AG20443 (cell line): ENCODE measurements around the gene FLT4.
"Not testable (repeated sequence)": the region's sequence is repeated elsewhere in the genome, so short reads cannot be mapped to it uniquely, and the experiment has no call there.

ENCODE experiments used
- DNase-seq: peaks from one replicate; pipeline ENCODE4 v3.0.0; 2012; ENCODE audit warnings: low spot score, mixed read lengths

The FLT4 gene

DNA sequence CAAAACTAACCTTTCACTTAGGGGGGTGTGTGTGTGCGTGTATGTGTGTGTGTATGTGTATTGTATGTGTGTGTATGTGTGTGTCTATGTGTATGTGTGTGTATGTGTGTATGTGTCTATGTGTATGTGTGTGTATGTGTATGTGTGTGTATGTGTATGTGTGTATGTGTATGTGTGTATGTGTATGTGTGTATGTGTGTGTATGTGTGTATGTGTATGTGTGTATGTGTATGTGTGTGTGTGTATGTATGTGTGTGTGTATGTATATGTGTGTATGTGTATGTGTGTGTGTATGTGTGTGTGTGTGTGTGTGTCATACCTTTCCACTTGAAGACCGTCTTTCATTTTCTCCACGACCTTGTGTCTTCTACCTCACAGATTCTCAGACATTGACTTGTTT lies 20.8 kb upstream of the FLT4 start:
- no peak for DNase-seq

DNA sequence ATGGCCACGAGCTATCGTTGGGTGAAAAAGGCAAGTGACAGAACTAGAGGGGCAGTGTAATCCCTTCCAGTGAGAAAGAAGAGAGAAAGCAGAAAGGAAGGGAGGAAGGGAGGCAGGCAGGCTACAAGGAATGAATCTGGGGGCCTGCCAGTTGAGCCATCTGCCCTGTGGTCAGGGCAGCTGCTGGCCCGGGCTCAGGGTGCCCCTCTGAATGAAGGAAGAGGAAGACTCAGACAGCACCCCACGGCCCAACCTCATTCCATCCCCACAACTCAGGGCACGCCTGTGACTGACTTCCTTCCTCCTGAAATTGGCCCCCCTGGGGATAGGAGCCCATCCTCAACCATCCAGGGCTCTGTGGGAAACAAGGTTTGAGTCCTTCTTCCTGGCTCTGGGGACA lies 20.3 kb upstream of the FLT4 start:
- DNase-seq, result no peak

DNA sequence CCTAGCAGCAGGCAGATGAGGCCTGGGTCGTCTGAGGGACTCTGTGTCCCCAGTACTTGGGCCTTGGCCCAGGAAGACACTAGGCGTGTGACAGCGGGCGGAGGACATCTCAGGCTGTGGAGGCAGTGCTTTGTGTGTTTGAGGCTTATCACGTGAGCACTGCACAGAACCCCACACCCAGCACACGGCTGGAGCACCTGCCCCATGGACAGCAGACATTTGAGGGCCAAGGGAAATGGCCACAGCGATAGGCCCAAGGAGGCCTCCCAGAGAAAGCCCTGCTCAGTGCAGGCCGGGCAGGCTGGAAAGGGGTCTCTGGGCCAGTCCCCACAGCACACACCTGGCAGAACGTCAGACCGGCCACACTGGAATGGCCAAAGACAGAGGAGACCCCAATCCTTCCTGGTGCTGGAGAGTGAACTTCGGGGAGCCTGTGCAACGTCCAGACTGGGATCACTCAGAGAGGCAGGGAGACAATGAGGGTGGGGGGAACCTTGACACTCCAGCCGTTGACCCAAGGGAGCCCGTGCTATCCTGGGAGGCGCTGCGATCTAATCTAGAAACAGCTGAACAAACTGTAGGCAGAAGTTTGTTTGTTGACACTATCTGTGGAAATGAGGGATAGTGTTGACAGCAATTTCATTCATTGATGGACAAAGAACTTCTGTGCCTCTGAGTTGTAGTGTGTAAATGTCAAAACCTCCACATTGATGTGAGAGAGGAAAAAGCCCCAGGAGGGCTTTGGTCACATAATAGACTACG lies 19.6 kb upstream of the FLT4 start:
- DNase-seq, result no peak

DNA sequence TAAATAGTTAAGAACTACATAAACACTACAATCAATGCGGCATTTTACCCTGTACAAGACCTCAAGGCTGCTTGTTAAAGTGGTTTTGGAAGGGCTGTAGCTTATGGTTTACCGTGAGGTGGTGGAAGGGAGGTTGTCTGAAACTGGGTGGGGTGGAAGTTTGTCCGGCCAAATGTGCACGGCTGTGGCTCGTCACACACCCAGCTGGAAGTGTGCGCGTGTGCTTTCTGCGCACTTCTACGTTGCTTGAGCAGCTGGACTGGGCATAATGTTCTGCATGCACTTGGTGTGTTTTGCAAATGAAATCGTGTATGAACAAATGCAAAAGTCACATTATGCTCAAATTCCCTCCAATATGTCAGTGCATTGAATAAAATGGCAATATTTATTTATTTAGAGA lies 17.4 kb upstream of the FLT4 start:
- no peak for DNase-seq

DNA sequence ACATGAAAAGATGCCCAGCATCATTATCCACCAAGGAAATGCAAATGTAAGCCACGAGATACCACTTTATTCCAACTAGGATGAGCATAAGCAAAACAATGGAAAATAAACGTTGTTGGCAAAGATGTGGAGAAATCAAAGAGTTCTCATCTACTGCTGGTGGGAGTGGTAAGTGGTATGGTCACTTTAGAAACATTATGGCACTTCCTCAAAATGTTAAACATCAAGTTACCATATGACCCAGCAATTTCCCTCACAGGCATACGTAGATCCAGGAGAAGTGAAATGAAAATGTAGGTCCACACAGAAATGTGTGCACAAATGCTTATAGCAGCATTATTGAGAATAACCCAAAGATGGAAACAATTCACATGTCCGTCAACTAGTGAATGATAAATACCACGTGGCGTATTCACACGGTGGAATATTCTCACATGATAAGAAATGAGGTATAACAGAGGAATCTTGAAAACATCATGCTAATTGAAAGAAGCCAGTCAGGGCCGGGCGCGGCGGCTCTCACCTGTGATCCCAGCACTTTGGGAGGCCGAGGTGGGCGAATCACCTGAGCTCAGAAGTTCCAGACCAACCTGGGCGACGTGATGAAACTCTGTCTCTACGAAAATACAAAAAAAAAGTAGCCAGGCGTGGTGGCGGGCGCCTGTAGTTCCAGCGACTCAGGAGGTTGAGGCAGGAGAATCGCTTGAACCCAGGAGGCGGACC lies 16.4 kb upstream of the FLT4 start:
- no peak for DNase-seq

DNA sequence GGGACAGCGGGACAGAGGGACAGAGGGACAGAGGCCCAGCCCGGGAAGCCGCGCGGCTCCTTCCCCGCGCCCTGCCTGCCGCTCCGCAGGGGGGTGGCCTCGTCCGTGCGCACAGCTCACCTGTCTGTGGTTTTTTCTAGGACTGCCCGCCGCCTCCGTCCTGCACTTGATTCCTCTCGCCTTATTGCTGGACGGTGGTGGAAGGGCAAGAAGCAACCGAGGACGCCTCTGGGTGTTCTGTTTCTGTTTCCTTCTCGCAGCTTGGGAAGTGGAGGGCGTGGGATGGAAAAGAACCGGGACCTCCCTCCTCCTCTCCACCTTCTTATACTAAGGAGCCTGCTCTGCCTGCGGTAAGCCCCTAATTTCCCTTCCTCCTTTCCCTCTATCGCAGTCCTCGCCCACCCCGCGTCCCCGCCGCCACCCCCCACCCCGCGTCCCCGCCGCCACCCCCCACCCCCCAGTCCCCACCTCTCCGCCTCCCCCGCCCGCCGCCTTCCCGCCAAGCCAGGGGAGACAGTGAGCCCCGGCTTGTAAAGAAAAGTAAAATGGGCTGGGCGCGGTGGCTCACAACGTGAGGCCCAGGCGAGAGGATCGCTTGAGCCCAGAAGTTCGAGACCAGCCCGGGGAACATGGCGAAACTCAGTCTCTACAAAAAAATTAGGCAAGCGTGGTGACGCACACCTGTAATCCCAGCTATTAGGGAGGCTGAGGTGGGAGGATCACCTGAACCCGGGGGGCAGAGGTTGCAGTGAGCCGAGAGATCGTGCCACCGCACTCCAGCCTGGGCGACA lies 9.6 kb upstream of the FLT4 start:
- DNase-seq, result no peak

DNA sequence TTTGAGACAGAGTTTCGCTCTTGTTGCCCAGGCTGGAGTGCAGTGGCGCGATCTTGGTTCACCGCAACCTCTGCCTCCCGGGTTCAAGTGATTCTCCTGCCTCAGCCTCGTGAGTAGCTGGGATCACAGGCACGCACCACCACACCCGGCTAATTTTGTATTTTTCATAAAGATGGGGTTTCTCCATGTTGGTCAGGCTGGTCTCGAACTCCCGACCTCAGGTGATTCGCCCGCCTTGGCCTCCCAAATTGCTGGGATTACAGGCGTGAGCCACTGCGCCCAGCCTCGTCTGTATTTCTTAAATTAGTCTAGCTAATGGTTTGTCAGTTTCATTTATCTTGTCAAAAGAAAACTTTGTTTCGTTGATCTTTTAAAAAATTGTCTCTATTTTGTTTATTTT lies 5.8 kb upstream of the FLT4 start:
- not testable (repeated sequence) for DNase-seq

DNA sequence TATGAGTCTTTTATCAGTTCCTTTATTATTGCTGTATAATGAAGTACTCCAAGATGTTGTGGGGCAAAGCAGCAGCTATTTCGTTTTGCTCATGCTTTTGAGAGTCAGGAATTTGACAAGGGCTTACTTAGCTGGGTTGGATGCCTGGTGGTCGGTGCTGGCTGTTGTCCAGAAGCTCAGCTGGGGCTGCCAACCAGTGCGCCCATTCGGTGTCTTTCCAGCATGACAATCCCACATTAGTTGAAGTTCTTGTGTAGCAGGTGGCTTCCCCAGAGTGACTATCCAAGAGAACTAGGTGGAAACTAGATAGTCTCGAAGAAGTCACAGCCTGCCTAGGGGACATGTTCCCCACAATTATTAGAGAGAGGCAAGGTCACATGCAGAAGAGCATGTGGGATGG lies 3.4 kb upstream of the FLT4 start:
- DNase-seq, result no peak

DNA sequence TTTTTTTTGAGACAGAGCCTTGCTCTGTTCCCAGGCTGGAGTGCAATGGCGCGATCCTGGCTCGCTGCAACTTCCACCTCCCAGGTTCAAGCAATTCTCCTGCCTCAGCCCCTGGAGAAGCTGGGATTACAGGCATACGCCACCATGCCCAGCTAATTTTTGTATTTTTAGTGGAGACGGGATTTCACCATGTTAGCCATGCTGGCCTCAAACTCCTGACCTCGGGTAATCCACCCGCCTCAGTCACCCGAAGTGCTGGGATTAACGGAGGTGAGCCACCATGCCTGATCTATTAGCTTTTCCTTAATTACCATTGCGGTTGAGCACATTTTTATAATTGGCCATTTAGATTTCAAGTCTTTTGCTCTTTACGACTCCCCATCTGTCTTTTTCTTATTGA lies 2.9 kb upstream of the FLT4 start:
- no peak for DNase-seq

DNA sequence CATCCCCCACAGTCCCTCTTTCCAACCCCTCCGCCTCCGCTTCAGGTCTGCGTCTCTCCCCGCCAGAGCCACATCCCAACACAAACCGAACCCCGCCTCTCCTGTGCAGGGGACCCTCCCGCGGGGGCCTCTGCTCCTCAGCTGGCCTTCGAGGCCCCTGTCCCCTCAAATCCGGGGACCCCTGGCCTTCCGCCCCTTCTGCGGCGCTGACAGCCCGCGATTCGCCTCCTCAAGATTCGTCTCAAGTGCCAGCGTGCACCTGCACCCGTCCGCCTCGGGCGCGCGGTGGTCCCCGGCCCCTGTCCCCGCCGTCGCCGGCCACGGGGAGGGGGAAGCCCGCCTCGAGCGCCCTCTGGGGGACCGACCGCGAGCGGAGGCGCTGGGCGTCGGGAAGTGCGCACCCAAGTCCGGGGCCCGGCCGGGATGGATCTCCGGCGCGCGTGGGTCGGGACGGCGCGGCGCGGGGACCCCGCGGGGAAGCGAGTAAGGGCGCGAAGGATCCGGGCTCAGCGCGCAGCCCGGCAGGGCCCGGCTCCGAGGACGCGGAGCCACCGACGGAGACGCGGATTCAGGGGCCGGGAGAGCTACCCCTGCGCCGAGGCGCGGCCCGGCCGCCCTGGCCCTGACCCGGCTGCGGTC lies 623 bp downstream of the FLT4 start:
- DNase-seq, result peak; percentile 32

DNA sequence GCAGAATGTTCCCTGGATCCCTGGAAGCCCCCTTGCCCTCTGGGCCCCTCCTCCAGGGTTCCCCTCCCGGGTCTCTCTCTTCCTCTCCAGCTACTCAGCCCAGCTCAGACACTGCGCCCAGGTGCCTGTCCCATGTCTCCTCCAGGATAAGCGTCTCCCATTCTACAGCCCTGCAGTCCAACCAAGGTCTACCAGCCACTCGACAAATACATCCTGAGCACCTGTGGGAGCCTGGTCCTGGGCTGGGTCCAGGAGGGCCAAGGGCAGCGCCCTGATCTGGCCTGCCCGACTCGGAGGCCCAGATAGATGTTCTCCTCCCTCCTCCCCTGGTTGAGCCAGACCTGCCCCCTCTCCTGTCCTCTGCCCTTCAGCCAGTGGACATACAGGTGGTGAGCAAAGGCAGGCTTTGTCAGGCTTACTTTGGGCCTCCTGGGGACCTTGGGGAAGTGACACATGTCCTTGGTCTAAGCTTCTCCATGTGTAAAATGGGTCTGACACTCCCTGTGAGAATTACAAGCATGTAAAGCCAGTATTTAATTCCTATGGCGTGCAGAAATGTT lies 1.4 kb downstream of the FLT4 start:
- peak; percentile 13 for DNase-seq

DNA sequence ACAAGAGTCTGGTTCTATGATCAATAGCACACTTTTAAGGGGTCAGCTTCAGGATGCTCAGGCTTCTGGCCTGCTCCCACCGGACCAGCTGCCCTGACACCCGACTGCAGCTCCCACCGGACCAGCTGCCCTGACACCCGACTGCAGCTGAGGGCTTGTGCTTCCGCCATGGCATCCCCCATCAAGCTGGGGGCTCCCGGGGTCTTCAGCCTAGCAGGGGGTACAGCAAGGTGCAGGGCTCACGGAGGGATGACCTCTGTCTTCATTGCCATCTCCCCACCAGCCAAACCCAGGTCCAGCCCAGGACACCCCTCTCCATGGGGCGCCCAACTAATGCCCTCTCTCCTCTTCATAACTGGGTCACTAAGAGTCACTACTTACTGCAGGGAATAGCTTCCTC lies 1.9 kb downstream of the FLT4 start:
- peak; percentile 9 for DNase-seq

DNA sequence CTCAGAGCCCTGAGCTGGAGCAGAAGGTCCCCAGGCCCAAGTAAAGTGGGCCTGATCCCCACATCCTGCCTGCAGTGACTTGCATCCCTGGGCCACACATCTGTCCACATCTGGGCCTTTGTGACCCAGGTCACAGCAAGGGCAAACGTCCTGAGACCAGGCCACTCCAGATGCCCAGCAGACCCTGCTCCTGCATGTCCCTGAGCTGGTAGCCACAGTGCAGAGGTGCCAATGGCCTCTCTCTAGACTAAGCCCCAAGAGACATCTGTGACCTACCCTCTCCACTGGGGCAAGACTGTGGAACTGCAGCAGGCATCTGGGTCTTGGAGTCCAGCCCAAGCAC lies 2.5 kb downstream of the FLT4 start:
- peak; percentile 7 for DNase-seq

DNA sequence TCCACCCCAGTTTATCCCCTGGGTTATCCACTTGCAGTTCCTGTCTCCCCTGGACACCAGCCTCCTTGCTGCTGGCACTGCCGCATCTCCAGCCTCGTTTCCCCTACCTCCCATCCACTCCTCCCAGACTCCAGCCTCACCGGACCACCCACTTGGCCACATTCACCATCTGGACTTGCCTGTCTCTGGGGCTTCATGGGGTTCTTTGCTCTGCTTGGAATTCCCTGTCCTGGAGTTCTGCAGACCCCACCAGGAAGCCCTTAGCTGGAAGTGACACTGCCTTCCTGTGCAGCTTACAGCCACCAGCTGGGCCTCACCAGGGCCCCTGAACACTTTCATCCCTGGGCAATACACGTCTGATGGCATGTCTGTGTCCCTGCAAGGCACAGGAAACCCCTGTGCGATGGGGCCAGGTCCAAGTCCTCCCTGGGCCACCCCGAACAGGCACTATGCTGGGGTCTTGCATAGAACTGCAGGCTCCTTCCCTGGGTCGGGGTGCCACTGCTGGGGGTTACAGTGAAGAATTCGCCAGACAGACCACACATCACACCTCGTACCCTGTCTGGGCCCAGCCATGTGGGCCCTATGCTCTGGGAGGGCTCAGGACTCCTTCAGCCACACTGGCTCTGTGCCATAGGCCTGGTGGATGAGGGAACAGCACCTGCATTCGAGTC lies 3.0 kb downstream of the FLT4 start:
- peak; percentile 12 for DNase-seq

DNA sequence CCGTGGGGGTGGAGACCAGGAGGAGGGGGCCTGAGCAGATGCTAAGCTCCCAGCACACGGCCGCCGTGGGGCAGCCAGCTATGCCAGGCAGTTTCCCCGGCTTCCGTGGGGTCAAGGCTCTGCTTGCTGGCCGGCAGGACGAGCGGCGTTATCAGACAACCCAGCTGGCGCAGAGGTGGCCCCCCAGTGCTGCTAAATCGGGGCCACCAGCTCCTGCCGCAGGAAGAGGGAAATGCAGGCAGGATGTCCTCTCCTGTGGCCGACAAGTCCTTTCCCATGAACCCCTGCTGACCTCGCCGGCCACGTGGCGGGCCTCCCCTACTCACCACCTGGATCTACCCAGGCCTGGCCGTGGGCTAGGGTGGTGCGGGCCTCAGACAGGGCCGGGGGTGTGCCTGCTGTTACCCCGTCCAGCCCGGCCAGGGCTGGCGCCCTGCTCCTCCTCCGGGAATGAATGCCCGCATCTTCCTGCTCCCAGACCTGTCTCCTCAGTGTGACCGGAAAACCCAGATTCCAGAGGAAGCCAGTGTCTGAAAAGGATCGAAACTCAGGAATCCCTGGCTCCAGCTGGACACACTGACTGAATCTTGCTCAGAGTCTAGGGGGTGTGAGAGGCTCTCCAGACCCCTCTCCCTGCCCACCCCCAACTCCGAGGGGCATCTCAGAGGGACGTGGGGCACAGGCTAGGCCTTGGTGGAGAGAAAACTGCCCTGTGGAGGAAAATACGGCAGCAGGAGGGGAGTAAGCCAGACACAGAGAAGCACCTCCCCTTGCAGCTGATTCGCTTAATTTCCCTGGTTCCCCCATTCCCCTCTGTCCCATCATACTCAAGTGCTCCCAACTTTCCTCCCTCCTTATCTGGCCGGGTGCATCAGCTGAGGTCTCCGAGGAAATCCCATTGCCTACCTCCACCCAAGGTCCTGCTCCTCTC lies 3.9 kb downstream of the FLT4 start:
- DNase-seq, result peak; percentile 13

DNA sequence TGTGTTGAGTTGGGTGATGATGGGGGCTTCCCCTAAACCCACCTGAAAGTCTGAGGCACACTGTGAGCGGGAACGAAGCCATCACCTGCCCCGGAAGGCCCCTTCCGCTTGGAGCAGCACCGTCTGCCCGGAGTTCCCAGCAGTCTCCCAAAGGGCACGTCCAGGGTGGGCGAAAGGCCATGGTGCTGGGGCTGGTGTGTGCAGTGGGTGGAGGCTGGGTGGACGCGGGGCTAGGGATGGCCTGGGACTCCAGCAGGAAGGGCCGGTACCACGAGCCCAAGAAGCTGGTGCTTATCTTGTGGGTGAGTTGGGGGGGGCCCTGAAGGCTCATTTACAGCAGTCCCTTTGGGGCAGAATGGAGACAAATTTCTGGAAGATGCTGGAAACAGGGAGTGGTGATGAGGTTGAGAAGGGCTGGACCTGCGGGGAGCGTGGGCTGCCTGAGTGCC lies 4.6 kb downstream of the FLT4 start:
- no peak for DNase-seq

DNA sequence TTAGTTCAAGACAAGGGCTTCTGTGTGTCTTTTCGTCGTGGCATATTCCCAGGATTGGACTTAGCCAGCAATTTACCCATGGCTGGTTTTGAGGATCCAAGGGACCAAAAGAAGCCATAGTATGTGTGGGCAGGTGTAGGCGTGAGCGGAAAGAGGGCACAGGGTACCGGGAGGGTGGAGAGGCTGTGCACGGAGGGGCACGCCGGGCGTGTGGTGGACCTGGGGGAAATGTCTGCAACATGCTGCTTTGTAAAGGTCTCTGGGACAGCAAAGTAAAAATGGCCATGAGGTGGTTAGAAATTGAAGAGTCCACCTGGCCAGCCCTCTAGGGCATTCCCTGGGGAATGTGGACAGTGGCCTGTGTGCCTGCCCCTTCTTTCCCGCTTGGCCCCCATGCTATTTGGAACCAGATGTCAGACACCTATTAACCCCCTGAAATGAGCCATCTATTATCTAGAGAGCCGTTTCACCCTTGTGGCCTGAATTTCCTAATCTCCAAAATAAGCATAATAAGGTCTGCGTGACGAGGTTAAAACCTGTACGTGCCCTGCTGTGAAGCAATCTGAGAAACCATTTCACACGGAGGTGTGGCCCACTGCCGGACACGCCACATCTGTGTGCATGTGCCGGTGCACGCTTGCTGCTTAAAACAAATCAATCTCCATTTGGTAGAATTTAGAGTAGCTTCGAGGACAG lies 5.1 kb downstream of the FLT4 start:
- no peak for DNase-seq

DNA sequence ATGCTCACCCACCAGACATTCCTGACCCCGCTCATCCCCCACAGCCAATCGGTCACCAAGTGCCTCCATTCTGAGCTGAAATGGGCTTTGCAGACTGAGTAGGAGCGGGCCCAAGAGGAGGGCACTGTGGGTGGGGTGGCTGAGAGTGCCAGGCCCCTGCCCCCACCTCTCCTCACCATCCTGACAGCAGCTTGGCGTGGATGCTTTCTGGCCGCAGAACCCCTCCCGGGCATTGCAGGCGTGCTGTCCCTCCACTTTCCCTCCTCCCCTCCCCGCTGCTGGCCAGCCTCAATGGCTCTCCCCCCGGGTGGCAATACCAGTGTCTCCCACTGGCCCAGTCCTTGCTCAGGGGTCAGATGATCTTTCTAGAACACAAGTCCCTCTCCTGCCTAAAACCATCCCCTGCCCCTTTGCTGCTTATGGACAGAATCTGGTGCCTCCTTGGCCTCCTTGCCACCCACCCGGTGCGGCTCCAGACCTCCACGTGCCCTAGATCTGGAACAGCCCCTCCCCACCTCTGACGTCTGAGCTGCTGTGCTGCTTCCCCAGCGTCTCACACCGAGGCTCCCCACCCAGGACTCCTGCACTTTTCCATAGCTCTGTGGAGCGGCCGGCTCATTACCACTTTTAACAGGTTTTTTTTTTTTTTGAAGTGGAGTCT lies 6.1 kb downstream of the FLT4 start:
- no peak for DNase-seq

DNA sequence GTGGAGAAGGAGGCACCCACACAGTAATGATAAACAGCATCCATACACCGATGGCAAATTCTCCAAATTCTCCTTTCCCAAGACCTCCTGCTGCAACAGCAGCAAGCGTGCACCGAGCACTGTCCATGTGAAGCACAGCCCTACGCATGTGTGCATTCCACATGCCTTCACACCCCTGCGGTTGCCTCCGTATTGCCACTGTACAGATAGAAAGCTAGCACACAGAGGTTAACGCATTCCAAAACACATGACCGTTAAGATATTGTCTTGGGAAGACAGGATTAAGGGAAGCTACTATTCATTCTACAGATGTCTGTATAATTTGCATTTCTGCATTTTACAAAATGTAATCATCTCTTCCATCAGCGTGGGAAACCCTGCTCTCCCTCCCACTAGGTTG lies 6.6 kb downstream of the FLT4 start:
- no peak for DNase-seq
